ENCODE measurements around the gene SUSD5.
"Not testable (repeated sequence)": the region's sequence is repeated elsewhere in the genome, so short reads cannot be mapped to it uniquely, and the experiment has no call there.

SUSD5 gene

GRCh38 chr3:33194303-33194702 is 24.3 kb downstream of the SUSD5 start:
- DNase-seq (ENCODE audit: low read depth in 2 of 2), result no peak

DNA sequence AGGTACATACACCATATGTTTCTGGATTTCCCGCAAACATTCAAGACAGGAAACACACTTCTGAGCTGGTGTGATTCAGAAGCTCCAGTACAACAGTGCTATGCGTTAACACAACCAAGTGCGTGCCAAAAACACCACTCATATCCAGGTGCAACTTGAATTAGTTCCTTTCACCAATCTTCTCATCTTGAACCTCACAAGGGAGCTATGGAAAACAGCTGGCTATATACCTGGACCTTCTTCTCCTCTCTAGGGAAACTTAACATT is 31.3 kb downstream of the SUSD5 start:
- no peak for DNase-seq (ENCODE audit: low read depth in 2 of 2)

DNA sequence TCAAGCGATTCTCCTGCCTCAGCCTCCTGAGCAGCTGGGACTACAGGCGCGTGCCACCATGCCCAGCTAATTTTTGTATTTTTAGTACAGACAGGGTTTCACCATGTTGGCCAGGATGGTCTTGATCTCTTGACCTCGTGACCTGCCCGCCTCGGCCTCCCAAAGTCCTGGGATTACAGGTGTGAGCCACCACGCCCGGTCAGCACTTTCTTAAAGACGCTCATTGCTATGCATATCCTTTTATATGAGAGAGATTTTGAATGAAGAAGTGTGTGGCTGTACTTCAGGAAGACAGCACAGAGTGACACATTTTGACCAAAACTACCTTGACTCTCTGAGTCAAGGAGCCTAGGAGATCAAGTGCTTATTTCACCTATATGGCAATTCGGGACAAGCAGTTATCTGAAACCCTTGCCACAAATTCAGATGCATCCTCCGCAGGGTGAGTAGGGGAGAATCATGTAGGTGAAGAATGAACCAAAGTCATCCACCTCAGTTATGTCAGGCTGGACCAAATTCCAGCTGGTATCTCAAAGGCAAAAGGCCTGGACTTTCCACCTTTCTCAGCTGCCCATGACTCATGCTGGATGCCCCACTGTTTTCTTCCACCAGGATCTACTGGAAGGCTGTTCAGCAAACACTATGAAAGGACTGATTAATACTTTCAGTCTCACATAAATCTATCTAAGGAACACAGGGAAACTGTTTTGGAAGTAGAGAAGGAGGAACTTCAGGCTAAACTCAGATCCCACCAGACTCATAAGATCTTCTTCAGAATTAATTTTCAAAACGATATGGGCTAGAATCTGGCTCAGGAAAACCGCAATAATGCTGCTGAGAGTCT is 31.9 kb downstream of the SUSD5 start:
- DNase-seq (ENCODE audit: low read depth in 2 of 2), result no peak

GRCh38 chr3:33184863-33185262 is 33.7 kb downstream of the SUSD5 start:
- no peak for DNase-seq (ENCODE audit: low read depth in 2 of 2)

DNA sequence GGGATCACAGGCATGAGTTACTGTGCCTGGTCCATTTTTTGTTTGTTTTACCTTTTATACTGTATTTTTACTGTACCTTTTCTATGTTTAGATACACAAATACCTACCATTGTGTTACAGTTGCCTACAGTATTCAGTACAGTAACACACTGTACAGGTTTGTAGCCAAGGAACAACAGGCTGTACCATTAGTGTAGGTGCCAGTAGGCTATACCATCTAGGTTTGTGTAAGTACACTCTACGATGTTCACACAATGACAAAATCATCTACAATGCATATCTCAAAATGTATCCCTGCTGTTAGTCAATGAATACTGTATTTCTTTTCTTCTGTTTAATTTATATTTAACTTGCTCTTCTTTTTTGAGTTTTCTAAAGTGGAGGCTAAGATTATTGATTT is 37.0 kb downstream of the SUSD5 start:
- DNase-seq (ENCODE audit: low read depth in 2 of 2), result not testable (repeated sequence)

GRCh38 chr3:33181229-33181628 is 37.4 kb downstream of the SUSD5 start:
- no peak for DNase-seq (ENCODE audit: low read depth in 2 of 2)

DNA sequence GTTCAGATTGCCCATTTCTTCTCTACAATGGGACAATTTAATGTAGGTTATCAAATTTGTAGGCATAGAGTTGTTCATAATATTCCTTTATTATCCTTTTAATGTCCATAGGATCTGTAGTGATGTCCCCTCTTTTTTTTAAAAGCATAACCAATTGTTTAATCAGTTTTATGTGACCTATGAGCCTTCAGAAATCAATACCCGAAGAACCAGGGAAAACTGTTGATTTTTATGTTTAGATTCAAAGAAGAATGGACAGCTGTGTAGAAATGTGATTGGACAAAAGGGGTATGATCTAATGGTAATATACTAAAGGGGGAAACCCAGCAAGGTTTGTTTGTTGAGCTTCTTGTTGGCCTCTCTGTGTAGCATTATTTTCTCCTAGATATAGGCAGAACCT is 39.5 kb downstream of the SUSD5 start:
- no peak for DNase-seq (ENCODE audit: low read depth in 2 of 2)

- no peak for DNase-seq (ENCODE audit: low read depth in 2 of 2)
Measured at GRCh38 chr3:33174711-33175414, 43.7 kb downstream of the SUSD5 start.

GRCh38 chr3:33174095-33174494 is 44.5 kb downstream of the SUSD5 start:
- no peak for DNase-seq (ENCODE audit: low read depth in 2 of 2)

DNA sequence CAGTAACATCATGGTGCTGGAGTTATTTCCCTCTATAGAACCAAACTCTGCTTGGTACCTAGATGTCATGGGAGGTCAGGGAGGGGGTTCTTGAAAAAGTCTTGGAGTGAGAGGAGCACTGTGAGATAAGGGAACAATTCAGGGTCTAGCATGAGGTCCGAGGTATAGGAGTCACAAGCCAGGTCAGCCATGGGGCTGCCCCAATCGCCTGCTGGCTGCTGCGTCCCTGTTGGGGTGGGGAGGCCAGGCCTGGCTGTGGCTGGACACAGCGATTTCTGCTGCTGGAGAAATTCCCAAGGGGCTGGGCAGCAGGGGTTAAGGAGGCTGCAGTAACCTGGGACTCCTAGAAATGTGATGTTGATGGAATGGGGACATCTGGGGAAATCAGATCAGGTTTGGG is 44.9 kb downstream of the SUSD5 start:
- DNase-seq (ENCODE audit: low read depth in 2 of 2), result no peak

GRCh38 chr3:33173103-33173502 is 45.5 kb downstream of the SUSD5 start:
- DNase-seq (ENCODE audit: low read depth in 2 of 2), result no peak

DNA sequence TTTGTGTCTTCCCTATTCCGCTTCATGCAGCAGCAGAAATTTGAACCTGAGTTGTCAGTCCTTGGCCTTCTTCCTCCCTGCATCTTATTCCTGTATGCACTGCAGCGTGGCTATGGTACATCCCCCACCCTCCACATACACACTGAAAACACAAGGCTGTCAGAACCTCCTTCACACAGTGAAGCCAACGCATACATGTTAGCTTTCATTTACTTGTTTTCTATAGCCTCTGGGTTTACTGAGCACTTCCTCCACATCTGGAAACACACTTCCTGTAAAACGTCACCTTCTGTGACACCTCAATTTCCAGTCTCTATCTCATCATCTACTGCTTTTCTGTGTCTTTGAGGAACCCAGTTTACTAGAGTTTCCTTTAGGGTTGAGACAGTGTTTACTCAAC is 47.0 kb downstream of the SUSD5 start:
- no peak for DNase-seq (ENCODE audit: low read depth in 2 of 2)

DNA sequence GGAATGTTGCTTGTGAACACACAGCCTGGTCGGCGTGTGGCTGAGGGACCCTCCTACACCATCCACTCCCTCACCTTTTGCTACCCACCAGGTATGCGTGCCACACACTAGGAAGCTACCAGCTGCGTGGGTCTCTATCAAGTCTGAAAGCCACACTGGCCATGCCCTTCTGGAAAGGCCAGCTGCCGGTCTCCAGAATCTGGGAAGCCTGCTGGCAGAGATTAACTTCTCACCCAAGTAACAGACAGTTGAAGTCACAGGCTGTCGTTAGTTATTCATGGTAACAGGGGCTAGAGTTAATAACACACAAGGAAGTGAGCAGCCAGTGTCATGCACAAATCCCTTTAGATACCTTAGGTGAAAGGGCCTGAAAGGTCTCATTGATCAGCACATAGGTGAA is 48.1 kb downstream of the SUSD5 start:
- DNase-seq (ENCODE audit: low read depth in 2 of 2), result no peak

- DNase-seq (ENCODE audit: low read depth in 2 of 2), result no peak
Measured at GRCh38 chr3:33167716-33168336, 50.8 kb downstream of the SUSD5 start.

GRCh38 chr3:33167284-33167683 is 51.3 kb downstream of the SUSD5 start:
- no peak for DNase-seq (ENCODE audit: low read depth in 2 of 2)

DNA sequence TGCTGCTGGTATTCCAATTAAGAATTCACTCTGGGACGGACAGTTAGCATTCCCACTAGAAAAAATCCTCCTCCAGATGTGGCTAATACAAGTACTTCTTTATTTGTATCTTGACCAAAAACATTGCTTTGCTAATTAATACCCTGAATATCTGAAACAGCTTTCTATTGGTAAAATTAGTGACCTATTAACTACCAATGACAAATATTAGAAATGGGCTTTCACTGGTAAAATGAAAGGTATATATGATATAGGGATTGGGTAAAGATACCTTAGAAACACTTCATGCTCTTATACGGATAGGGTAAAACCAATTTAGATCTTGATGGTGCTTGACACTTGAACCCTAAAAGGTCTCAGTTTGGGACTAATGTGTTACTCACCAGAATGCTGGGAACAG is 52.5 kb downstream of the SUSD5 start:
- DNase-seq (ENCODE audit: low read depth in 2 of 2), result no peak

DNA sequence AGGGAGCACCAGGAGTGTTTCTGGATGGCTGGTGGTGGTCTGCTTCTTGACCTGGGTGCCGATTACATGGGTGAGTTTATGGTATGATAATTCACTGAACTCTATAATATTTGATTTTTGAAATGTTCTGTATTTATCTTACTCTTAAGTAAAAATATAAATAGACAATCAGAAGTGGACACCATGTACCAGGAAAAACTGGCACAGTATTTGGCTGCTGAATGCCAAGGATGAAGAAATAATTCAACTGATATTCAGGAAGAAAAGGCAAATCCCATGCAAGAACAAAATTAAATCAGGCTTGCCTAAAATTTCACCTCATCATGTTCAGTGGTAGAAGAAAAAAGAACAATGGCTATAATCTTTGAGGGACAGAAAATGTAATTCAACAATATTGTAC is 53.2 kb downstream of the SUSD5 start:
- DNase-seq (ENCODE audit: low read depth in 2 of 2), result no peak

GRCh38 chr3:33162621-33163020 is 56.0 kb downstream of the SUSD5 start:
- DNase-seq (ENCODE audit: low read depth in 2 of 2), result not testable (repeated sequence)

DNA sequence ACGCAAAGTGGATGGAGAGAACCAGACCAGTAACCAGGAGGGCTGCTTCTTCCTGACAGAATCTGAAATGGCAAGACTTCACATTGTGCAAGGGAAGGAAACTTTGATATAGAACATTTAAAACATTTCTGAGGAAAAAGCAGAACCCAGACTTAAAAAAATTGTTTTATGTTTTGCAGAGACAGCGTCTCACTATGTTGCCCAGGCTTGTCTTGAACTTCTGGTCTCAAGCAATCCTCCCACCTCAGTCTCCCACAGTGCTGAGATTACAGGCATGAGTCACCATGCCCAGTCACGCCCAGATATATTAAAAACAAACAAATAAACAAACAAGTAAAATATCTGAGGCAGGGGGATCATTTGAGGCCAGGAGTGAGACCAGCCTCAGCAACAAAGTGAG is 58.6 kb downstream of the SUSD5 start:
- DNase-seq (ENCODE audit: low read depth in 2 of 2), result no peak

DNA sequence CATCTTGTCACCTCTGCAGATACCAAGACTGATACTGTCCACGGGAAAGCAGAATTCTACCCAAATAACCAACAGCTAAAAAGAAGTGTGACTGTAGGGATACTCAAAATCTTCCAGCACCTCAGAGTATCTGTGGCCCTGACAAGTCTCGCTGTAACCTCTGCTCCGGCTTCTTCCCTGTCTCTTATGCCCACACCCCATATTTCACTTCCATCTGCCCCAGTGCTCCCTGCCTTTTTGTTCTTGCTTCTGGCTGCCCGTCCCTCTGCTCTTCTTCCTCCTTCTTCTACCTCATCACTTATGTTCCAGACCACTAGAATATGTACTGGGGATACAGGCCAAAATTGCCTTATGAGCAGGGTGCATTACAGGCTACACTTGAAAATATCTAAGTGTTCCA is 59.4 kb downstream of the SUSD5 start:
- DNase-seq (ENCODE audit: low read depth in 2 of 2), result no peak

GRCh38 chr3:33155301-33155700 is 63.3 kb downstream of the SUSD5 start:
- DNase-seq (ENCODE audit: low read depth in 2 of 2), result no peak

DNA sequence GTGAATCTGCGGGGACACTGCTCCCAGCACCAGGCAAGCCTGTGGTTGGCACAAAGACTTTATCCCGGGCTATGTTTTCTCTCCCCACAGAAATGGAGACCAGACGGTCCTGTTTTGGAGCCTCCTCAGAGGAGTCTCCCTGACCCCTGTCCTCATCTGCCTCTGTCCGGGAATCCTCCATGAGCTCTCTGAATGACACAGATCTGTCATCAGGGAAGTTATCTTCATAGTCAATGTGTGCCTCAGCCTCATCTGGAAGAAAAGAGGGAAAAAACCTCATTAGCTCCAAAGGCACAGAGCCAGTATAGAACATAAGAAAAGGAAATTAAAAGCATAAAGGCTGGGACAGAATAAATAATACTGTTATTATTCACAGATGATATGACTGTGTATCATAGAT is 64.8 kb downstream of the SUSD5 start:
- no peak for DNase-seq (ENCODE audit: low read depth in 2 of 2)

Data from stimulated activated CD8-positive, alpha-beta memory T cell treated with anti-CD3 and anti-CD28 coated beads, Interleukin-15, amount 100 ng/mL, for 4 hours (primary cell).